ENCODE data around the gene CNOT1. TPM values are rescaled to one million over a fixed set of nuclear protein-coding genes. Genes with fewer than 3 reads are reported as not detected.

Gene CNOT1
- polyA plus RNA-seq, 3 donors = 43.0 to 55.1 (median 43.2) TPM

DNA sequence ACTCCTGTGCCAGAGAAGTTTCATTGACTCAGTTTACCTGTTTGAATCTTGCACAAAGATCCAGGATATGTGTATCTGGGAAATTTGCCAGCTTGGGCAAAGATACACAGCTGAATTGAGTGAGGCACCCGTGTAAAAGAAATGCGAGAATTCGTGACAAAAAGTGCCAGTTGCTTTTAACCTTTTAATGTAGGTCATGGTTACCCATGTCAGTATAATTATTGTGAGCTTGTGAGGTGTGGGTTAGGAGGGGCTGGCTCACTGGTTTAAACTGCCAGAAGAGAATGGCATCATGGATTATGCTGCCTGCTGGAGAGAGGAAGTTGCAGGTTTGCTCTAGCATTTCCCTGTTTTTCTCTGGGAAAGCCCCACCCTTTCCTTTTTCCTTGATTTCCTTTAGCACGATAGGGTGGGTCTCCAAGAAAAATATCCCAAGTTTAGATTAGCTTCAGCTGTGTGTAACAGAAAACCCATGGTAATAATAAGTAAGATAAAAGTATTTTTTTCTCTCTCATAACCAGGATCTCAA is 154.5 kb downstream of the CNOT1 start:
- WGBS, 3 donors = 39 to 58% (median 45%) methylated on average over 4 of the region's 4 CpGs
- no peak overlapping the region for H3K27ac ChIP-seq (ENCODE audit: low read depth, low read length)

DNA sequence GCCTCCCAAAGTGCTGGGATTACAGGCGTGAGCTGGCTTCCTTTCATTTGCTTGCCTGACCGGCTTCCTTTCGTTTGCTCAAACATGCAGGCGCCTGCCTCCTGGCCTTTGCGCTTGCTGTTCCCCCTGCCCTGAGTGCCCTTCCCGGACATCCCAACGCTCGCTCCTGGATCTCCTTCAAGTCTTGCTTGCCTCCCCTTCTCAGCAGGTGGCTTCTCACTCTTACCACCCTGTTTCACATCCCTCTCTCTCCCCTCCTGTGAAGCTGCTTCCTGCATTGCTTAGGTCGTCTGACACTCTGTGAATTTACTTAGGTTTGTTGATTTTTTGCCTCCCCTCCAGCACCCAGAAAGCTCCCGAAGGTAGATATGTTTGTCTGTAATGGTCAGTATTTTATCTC is 155.3 kb downstream of the CNOT1 start:
- H3K27ac ChIP-seq (ENCODE audit: low read depth, low read length) = no peak overlapping the region
- WGBS, 3 donors = 61 to 78% (median 73%) methylated on average over 10 of the region's 10 CpGs

DNA sequence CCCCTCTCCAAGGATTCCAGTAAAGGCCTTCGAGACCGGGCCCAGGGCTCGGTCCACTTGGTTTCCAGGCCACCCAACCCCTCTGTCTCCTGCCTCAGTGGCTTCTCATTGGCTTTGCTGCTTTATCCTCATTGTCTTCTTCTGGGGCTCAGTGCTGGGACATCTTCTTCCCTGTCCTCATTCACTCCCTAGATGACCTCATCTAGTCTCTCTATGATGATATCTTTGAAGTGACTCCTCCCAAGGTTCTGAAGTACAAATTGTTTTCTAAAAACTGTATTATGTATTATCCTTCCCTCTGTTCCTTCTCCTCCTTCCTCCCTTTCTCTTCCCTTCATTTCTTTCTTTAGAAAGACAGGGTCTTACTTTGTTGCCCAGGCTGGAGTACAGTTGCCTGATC is 156.8 kb downstream of the CNOT1 start:
- 88 to 96% (median 94%) methylated on average over 3 of the region's 3 CpGs for WGBS, 3 donors
- no peak overlapping the region for H3K27ac ChIP-seq (ENCODE audit: low read depth, low read length)

DNA sequence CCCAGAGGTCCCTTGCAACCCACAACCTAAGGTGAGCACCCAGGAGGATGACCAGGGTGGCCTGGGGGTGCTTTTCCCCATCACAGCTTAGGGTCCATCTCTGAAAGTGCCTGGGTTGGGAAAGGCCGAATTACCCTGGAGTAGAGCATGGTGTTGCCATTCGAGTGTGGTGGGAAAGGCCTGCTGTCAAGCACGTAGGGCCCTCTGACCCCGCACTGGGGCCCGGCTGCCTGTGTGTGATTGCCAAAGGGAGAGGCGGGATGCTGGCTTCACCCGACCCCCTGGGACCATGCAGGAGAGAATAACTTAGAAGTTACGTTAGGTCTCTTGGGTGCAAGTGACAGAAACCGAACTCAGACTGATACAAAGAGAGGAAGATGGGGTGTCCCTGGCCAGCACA is 157.4 kb downstream of the CNOT1 start:
- H3K27ac ChIP-seq (ENCODE audit: low read depth, low read length) = no peak overlapping the region
- 86 to 91% (median 88%) methylated on average over 9 of the region's 9 CpGs for WGBS, 3 donors

DNA sequence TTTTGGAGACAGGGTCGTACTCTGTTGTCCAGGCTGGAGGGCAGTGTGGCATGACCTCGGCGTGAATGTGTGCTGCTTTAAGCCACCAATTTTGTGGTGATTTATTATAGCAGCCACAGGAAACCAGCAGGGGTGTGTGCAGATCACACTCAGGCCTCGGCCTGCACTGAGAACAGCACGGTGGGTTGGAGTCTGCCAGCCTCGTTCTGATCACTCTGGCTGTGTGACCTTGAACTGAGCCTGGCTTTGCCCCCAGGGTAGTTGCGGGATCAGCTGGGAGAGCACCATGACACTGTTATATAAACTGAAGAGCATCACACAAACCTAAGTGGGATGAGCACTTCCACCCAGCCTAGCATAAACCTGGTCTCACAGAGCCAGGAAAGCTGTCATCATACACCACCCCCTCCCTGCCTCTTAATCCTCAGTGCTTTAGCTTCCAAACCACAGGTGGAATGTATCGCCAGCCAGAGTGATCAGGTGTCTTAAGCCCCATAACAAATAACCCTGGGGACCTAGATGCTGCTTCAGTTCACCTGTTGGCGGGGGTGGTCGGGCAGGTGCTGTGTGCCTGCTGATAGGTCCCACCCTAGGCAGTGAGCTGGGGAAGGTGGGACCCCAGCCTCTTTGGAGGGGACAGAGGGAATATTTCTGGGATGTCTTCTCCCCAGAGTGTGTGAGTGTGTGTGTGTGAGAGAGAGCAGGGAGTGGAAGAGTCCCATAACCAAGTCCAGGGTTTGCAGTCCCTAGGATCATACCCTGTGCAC is 158.2 kb downstream of the CNOT1 start:
- WGBS, 3 donors = 57 to 64% (median 58%) methylated on average over 9 to 10 of the region's 10 CpGs
- H3K27ac ChIP-seq (ENCODE audit: low read depth, low read length) = no peak overlapping the region

Other genes with a start within 250 kb of the CNOT1 start
- gene GINS3, start 237.4 kb downstream of the CNOT1 start, polyA plus RNA-seq = 1 to 10 TPM; 2.2 to 6.6 (median 4.5) TPM
- gene NDRG4, start 129.7 kb downstream of the CNOT1 start, polyA plus RNA-seq = 10 to 100 TPM in 2 of 3 donors, 1 to 10 TPM in 1; 5.8 to 31.7 (median 21.8) TPM
- 10 to 100 TPM in 2 of 3 donors, 1 to 10 TPM in 1; 6.2 to 20.7 (median 16.4) TPM for gene SETD6, start 114.3 kb downstream of the CNOT1 start, polyA plus RNA-seq
- gene SLC38A7, start 54.9 kb upstream of the CNOT1 start, polyA plus RNA-seq = 1 to 10 TPM; 3.2 to 7.4 (median 4.5) TPM
- 10 to 100 TPM; 15.7 to 22.2 (median 16.8) TPM for gene GOT2, start 104.5 kb upstream of the CNOT1 start, polyA plus RNA-seq